Natural killer cell (primary cell): Measurements from ENCODE around the gene ISG15. TPM values are rescaled to one million over a fixed set of nuclear protein-coding genes. Genes with fewer than 3 reads are reported as not detected.

Source experiments
- ATAC-seq, 3 donors: fragments of 150-1000 bp in 2 of 3; fragments of 200-7000 bp in 1 of 3; cut with Tn5 transposase; 1 replicate in 1 of 3; 2 replicates in 2 of 3; pipeline ENCODE4 v1.10.0; 2021; ENCODE audit warnings: mild to moderate bottlenecking in 2 of 3, moderate library complexity in 2 of 3
- DNase-seq, 2 donors: peaks; one replicate each; pipeline versions ENCODE4 v3.0.0 to v3.0.0-alpha.2; 2013 to 2021; ENCODE audit warnings: mixed read lengths in 1 of 2
- H3K27ac ChIP-seq: one replicate; pipeline ENCODE4 v1.5.1; 2013; ENCODE audit warnings: mild to moderate bottlenecking, low read length
- H3K27me3 ChIP-seq: one replicate; pipeline ENCODE4 v1.6.1; 2013; ENCODE audit warnings: low read length; ENCODE audit not compliant: control insufficient read depth, insufficient read depth
- H3K36me3 ChIP-seq: one replicate; pipeline ENCODE4 v1.6.1; 2013; ENCODE audit warnings: low read length; ENCODE audit not compliant: control insufficient read depth, insufficient read depth
- H3K4me1 ChIP-seq: one replicate; pipeline ENCODE4 v1.6.1; 2013; ENCODE audit warnings: low read length; ENCODE audit not compliant: control insufficient read depth, insufficient read depth
- H3K4me3 ChIP-seq: one replicate; pipeline ENCODE4 v1.5.1; 2013; ENCODE audit warnings: low read length
- H3K9me3 ChIP-seq: one replicate; pipeline ENCODE4 v1.6.1; 2013; ENCODE audit warnings: low read length; ENCODE audit not compliant: control insufficient read depth, insufficient read depth
- H3K27ac Mint-ChIP-seq, 2 donors: one replicate each; pipeline ENCODE4 v1.8.0; 2022; ENCODE audit warnings: mild to moderate bottlenecking in 2 of 2, mixed read lengths in 2 of 2, moderate library complexity in 1 of 2
- H3K27me3 Mint-ChIP-seq, 2 donors: one replicate each; pipeline ENCODE4 v1.8.0; 2022; ENCODE audit warnings: low read depth in 2 of 2, mixed read lengths in 2 of 2
- H3K36me3 Mint-ChIP-seq: one replicate; pipeline ENCODE4 v1.8.0; 2022; ENCODE audit warnings: mixed read lengths
- H3K4me1 Mint-ChIP-seq, 2 donors: one replicate each; pipeline ENCODE4 v1.8.0; 2022; ENCODE audit warnings: mixed read lengths in 2 of 2
- H3K4me3 Mint-ChIP-seq: one replicate; pipeline ENCODE4 v1.8.0; 2022; ENCODE audit warnings: mild to moderate bottlenecking, moderate library complexity, mixed read lengths
- H3K9me3 Mint-ChIP-seq, 2 donors: one replicate each; pipeline ENCODE4 v1.8.0; 2022; ENCODE audit warnings: mixed read lengths in 2 of 2
- WGBS: methylation state at CpG from one replicate; pipeline ENCODE4 v1.1.7; 2013; ENCODE audit warnings: missing lambda C conversion rate; ENCODE audit not compliant: insufficient coverage; 5-methylcytosine and 5-hydroxymethylcytosine counted together
- intact Hi-C: fragments of 100-400 bp; cut with micrococcal nuclease; formaldehyde crosslinking; loops from one replicate; pipeline ENCODE4 v1.14.2; 2022
- total RNA-seq, 4 donors: library from RNA; stranded (reverse); fragments of 120-200 nt in 1 of 4; gene quantifications; one replicate each; pipeline versions ENCODE4 v1.2.3 to v1.2.4, GENCODE V29; 2013 to 2022
- TF ChIP-seq, protein P1 (sequence below): fragments of 200-600 bp; IDR thresholded peaks from one replicate; pipeline ENCODE4 v1.8.0; 2022; ENCODE audit warnings: antibody characterized with exemption

Gene ISG15
- total RNA-seq, 3 donors from 2014 or later (not counting 1 experiment from before 2014, with no cell fraction given): 17.0 to 56.9 (median 50.2) TPM

DNA sequence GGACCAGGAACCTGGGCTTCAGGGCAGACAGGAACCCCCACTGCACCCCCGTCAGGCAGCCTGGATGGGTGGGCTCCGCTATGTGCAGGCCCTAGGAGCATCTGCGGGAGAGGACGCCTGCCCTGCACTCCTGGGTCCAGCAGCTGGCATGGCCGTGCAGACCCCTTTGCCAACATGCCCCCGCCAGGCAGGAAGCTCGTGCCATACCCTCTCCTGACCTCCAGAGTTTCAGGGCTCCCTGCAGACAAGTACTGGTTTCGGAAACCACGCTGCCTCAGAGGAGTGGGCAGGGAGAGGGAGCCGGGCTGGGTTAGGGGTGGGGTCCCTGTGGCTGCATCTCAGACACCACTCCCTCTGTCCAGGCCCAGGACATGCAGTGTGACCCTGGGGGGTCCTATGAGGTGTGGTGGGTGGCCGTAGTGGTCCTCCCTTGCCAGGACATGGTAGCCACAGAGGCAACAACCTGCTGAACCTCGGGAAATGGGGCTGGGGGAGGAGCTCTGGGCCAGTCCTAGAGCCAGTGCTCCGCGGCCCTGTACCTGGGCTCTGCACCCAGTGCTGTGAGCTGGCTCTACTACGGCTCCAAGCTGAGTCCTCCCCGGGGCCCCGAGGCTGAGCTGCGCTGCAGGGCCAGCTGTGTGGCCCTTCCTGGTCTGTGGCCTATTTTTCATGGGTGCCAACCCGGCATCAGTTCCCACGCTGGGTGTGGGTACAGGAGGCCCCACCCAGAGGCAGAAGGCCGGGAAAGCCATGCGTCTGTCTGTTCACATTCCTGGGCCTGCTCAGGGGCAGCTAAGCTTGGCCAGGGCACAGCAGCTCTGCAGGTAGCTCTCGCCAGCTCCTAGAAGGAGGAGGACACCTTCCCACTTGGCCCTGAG, 45.6 kb upstream of the ISG15 start:
- H3K27me3 Mint-ChIP-seq: peaks cover 0 to 10% of the 10 kb centered on the region in 2 donors
- Histone ChIP-seq H3K27ac (no peak overlapping the region), H3K9me3 (no peaks in the 10 kb centered on the region), H3K27me3 (peaks cover 13% of the 10 kb centered on the region), H3K36me3 (no peaks in the 10 kb centered on the region), H3K4me1 (peaks cover 20% of the 10 kb centered on the region), H3K4me3 (no peak overlapping the region)
- ATAC-seq (no peak), DNase-seq (no peak)
- TF ChIP-seq, protein P1, sequence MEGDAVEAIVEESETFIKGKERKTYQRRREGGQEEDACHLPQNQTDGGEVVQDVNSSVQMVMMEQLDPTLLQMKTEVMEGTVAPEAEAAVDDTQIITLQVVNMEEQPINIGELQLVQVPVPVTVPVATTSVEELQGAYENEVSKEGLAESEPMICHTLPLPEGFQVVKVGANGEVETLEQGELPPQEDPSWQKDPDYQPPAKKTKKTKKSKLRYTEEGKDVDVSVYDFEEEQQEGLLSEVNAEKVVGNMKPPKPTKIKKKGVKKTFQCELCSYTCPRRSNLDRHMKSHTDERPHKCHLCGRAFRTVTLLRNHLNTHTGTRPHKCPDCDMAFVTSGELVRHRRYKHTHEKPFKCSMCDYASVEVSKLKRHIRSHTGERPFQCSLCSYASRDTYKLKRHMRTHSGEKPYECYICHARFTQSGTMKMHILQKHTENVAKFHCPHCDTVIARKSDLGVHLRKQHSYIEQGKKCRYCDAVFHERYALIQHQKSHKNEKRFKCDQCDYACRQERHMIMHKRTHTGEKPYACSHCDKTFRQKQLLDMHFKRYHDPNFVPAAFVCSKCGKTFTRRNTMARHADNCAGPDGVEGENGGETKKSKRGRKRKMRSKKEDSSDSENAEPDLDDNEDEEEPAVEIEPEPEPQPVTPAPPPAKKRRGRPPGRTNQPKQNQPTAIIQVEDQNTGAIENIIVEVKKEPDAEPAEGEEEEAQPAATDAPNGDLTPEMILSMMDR: no peak
- no peaks in the 10 kb centered on the region for H3K9me3 Mint-ChIP-seq
- intact Hi-C loops: no loop called here
- no peaks in the 10 kb centered on the region for H3K36me3 Mint-ChIP-seq
- H3K27ac Mint-ChIP-seq: no peak overlapping the region
- peak overlapping the region; percentile 25 for H3K4me3 Mint-ChIP-seq
- H3K4me1 Mint-ChIP-seq: no peaks in the 10 kb centered on the region
- 76% methylated on average over 23 of the region's 23 CpGs for WGBS

DNA sequence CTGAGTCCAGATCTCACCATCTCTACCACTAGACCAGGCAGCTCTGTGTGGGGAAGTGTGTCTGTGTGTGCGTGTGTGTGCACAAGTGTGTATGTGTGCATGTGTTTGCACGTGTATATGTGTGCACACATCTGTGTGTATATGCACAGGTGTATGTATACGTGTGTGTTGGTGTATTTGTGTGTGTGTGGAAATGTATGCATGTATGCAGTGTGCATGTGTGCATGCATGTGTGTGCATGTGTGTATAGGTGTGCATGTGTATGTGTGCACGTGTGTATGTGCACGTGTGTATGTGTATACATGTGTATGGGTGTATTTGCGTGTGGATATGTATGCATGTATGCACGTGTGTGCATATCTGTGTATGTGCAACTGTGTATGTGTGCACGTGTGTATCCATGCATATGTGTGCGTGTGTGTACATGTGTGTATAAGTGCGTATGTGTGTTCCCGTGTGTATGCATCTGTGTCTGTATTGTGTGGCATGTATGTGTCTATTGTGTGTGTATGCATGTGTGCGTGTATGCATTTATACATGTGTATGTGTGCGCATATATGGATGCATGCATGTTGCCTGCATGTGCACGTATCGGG, 43.9 kb upstream of the ISG15 start:
- no peaks in the 10 kb centered on the region for H3K9me3 Mint-ChIP-seq
- TF ChIP-seq, protein P1: no peak
- DNase-seq (no peak), ATAC-seq (no peak)
- Histone ChIP-seq H3K4me3 (no peak overlapping the region), H3K27me3 (peaks cover 13% of the 10 kb centered on the region), H3K36me3 (no peaks in the 10 kb centered on the region), H3K4me1 (peaks cover 20% of the 10 kb centered on the region), H3K9me3 (no peaks in the 10 kb centered on the region), H3K27ac (no peak overlapping the region)
- H3K4me3 Mint-ChIP-seq: no peak overlapping the region
- H3K4me1 Mint-ChIP-seq: no peaks in the 10 kb centered on the region
- no peak overlapping the region for H3K27ac Mint-ChIP-seq
- H3K27me3 Mint-ChIP-seq: peaks cover 0 to 10% of the 10 kb centered on the region in 2 donors
- H3K36me3 Mint-ChIP-seq: no peaks in the 10 kb centered on the region
- 86% methylated on average over 15 of the region's 15 CpGs for WGBS
- intact Hi-C loops: no loop called here

DNA sequence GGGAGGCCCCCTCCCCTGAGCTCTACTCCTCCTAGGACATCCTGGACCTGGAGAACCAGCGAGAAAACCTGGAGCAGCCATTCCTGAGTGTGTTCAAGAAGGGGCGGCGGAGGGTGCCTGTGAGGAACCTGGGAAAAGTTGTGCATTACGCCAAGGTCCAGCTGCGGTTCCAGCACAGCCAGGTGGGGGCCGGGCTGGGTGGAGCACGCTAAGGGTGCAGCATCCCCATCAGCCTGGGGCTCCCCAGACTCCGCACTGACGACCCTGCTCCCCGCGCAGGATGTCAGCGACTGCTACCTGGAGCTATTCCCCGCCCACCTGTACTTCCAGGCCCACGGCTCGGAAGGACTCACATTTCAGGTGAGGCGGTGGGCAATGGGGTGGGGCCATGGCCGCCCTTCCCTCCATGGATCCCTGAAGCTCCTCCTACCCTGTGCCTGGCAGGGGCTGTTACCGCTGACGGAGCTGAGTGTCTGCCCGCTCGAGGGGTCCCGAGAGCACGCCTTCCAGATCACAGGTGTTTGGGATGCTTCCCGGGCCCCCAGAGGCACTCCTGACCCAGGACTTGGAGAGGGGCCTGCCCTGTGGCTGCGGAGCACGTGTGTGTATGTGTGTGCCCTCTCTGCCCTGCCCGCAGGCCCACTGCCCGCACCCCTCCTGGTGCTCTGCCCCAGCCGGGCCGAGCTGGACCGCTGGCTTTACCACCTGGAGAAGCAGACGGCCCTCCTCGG, 42.9 kb upstream of the ISG15 start:
- intact Hi-C loops: no loop called here
- Histone ChIP-seq H3K4me3 (no peak overlapping the region), H3K4me1 (peaks cover 21% of the 10 kb centered on the region), H3K36me3 (no peaks in the 10 kb centered on the region), H3K9me3 (no peaks in the 10 kb centered on the region), H3K27ac (no peak overlapping the region), H3K27me3 (peaks cover 13% of the 10 kb centered on the region)
- Mint-ChIP-seq H3K9me3 (no peaks in the 10 kb centered on the region), H3K36me3 (no peaks in the 10 kb centered on the region), H3K4me1 (no peaks in the 10 kb centered on the region), H3K27ac (no peak overlapping the region), H3K4me3 (no peak overlapping the region), H3K27me3 (peaks cover 0 to 13% of the 10 kb centered on the region in 2 donors)
- TF ChIP-seq, protein P1: no peak
- ATAC-seq (no peak), DNase-seq (no peak)
- WGBS: 33% methylated on average over 33 of the region's 33 CpGs
